Measurements from ENCODE around the gene ARL16. TPM values are rescaled to one million over a fixed set of nuclear protein-coding genes. Genes with fewer than 3 reads are reported as not detected.

Gene ARL16
- total RNA-seq, 1 donor from 2014 or later = 38.6 TPM

- H3K36me3 ChIP-seq (ENCODE audit: insufficient read depth, low read length) = no peaks in the 10 kb centered on the region
- TF ChIP-seq CTCF (IDR thresholded peaks at IDR 0.05; ENCODE audit: insufficient read depth, low read depth, low read length) (no peak), EZH2 (IDR thresholded peaks at IDR 0.05; ENCODE audit: insufficient read depth, low read length) (no peak)
- no peak within 1 kb of the TSS for H3K4me2 ChIP-seq (ENCODE audit: low read length)
- no peaks in the 10 kb centered on the region for H3K9me3 ChIP-seq (ENCODE audit: insufficient read depth, low read depth, low read length)
- no peaks in the 10 kb centered on the region for H3K4me1 Mint-ChIP-seq (ENCODE audit: low read depth, unreplicated experiment)
- FAIRE-seq (no peak), DNase-seq (ENCODE audit: low read depth) (no peak)
- peaks cover 8% of the 10 kb centered on the region for H3K4me1 ChIP-seq (ENCODE audit: insufficient read depth, low read length)
- no peak within 1 kb of the TSS for H2AFZ ChIP-seq (ENCODE audit: low read depth, low read length)
- no peak within 1 kb of the TSS for H3K9ac ChIP-seq (ENCODE audit: low read length)
- H3K27me3 Mint-ChIP-seq (ENCODE audit: low read depth, unreplicated experiment) = no peaks in the 10 kb centered on the region
- H3K9me3 Mint-ChIP-seq (ENCODE audit: unreplicated experiment) = no peaks in the 10 kb centered on the region
- H4K20me1 ChIP-seq (ENCODE audit: insufficient read depth, low read length) = no peaks in the 10 kb centered on the region
- no peak within 1 kb of the TSS for H3K27ac Mint-ChIP-seq (ENCODE audit: unreplicated experiment)
- no peak within 1 kb of the TSS for H3K4me3 Mint-ChIP-seq (ENCODE audit: unreplicated experiment)
- no peak within 1 kb of the TSS for H3K4me3 ChIP-seq (ENCODE audit: insufficient read depth, low read depth, low read length)
- no peaks in the 10 kb centered on the region for H3K27me3 ChIP-seq (ENCODE audit: insufficient read depth, low read length)
- no peaks in the 10 kb centered on the region for H3K36me3 Mint-ChIP-seq (ENCODE audit: low read depth, unreplicated experiment)
- H3K27ac ChIP-seq (ENCODE audit: low read depth, low read length) = no peak within 1 kb of the TSS
- no peaks in the 10 kb centered on the region for H3K79me2 ChIP-seq (ENCODE audit: insufficient read depth, low read length)
Measured at GRCh38 chr17:81656118-81656743, 27.4 kb downstream of the ARL16 start, which contains the start of gene PDE6G. Gene PDE6G (minus strand): TSS chr17:81656542. CDS start chr17:81653305, 3,237 bp downstream.

GRCh38 chr17:81655378-81656117 lies 28.0 kb downstream of the ARL16 start:
- Mint-ChIP-seq H3K4me1 (ENCODE audit: low read depth, unreplicated experiment) (no peaks in the 10 kb centered on the region), H3K9me3 (ENCODE audit: unreplicated experiment) (no peaks in the 10 kb centered on the region), H3K27ac (ENCODE audit: unreplicated experiment) (no peak overlapping the region), H3K4me3 (ENCODE audit: unreplicated experiment) (no peak overlapping the region), H3K27me3 (ENCODE audit: low read depth, unreplicated experiment) (no peaks in the 10 kb centered on the region), H3K36me3 (ENCODE audit: low read depth, unreplicated experiment) (no peaks in the 10 kb centered on the region)
- Histone ChIP-seq H3K27ac (ENCODE audit: low read depth, low read length) (no peak overlapping the region), H3K27me3 (ENCODE audit: insufficient read depth, low read length) (no peaks in the 10 kb centered on the region), H3K9ac (ENCODE audit: low read length) (no peak overlapping the region), H3K4me2 (ENCODE audit: low read length) (no peak overlapping the region), H2AFZ (ENCODE audit: low read depth, low read length) (no peak overlapping the region), H3K36me3 (ENCODE audit: insufficient read depth, low read length) (no peaks in the 10 kb centered on the region), H3K4me3 (ENCODE audit: insufficient read depth, low read depth, low read length) (no peak overlapping the region), H4K20me1 (ENCODE audit: insufficient read depth, low read length) (no peaks in the 10 kb centered on the region), H3K9me3 (ENCODE audit: insufficient read depth, low read depth, low read length) (no peaks in the 10 kb centered on the region), H3K79me2 (ENCODE audit: insufficient read depth, low read length) (no peaks in the 10 kb centered on the region), H3K4me1 (ENCODE audit: insufficient read depth, low read length) (peaks cover 8% of the 10 kb centered on the region)
- no peak for TF ChIP-seq CTCF (IDR thresholded peaks at IDR 0.05; ENCODE audit: insufficient read depth, low read depth, low read length)
- no peak for TF ChIP-seq EZH2 (IDR thresholded peaks at IDR 0.05; ENCODE audit: insufficient read depth, low read length)
- FAIRE-seq = no peak
- DNase-seq (ENCODE audit: low read depth) = no peak

All from astrocyte (in vitro differentiated cells and primary cell).